ENCODE data around the gene FCGR1A.
"Not testable (repeated sequence)": the region's sequence is repeated elsewhere in the genome, so short reads cannot be mapped to it uniquely, and the experiment has no call there.

DNA sequence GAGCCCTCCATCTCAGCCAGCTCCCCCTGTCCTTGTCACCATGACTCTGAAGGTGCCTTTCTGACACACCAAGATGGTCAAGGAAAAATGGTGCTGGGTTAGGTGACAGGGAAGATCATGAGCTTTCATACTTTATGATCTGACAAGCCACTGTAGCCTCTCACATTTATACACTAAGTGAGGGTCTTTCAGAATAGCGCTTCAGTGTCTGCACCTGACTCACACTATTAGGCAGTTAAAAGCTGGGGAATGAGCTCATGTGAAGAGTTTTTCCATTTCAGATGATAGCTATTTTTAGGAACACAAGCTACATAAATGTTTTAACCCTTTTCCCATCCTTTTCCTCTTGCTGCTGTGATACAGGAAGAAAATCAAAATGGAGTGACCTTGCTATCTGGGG, 4.2 kb upstream of the FCGR1A start:
- TF ChIP-seq, protein P1, sequence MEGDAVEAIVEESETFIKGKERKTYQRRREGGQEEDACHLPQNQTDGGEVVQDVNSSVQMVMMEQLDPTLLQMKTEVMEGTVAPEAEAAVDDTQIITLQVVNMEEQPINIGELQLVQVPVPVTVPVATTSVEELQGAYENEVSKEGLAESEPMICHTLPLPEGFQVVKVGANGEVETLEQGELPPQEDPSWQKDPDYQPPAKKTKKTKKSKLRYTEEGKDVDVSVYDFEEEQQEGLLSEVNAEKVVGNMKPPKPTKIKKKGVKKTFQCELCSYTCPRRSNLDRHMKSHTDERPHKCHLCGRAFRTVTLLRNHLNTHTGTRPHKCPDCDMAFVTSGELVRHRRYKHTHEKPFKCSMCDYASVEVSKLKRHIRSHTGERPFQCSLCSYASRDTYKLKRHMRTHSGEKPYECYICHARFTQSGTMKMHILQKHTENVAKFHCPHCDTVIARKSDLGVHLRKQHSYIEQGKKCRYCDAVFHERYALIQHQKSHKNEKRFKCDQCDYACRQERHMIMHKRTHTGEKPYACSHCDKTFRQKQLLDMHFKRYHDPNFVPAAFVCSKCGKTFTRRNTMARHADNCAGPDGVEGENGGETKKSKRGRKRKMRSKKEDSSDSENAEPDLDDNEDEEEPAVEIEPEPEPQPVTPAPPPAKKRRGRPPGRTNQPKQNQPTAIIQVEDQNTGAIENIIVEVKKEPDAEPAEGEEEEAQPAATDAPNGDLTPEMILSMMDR (IDR thresholded peaks at IDR 0.05), result not testable (repeated sequence)
- not testable (repeated sequence) for TF ChIP-seq POLR2AphosphoS5 (IDR thresholded peaks at IDR 0.05)
